Measurements from ENCODE around the gene ISG20L2.

The ISG20L2 gene

DNA sequence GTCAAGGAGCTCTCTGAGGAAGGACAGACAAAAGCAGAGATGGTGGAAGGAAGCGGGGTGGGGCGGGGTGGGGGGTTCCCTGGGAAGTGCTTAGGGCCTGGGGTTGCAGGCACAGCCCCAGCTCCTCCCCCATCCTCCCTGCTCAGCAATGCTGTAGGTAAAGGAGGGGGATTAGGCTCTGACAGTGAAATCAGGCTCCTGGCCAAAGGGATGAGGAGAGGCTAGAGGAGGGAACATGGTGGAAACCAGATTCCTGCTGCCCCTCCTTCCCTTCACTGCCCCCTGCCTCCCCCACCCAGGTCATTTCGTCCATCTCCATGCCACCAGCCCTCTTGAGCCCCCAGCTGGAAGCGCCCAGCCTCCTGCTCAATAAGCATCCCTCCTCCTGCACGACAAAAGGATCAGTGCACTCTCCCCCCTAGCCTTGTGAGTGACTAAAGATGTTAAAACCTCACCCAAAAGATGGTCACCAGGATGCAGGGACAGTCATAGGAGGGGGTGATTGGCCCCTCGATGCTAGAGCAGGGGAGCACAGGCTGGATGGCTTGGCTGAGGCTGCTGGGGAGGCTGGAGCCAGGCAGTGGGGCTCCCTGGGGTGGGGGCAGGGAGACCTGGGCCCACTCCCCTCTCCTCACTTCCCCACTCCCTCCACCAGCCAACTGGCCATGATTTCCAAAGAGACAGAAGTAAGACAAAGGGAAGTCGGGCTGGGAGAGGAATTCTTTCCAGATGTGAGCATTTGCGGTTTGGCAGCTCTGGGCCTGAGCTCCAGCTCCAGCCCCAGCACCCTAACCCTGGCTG lies 20.9 kb downstream of the ISG20L2 start:
- TF ChIP-seq TCF12 (IDR thresholded peaks at IDR 0.05; ENCODE audit: low read depth), result no peak
- no peak for TF ChIP-seq EGR1 (IDR thresholded peaks at IDR 0.05)
- no peak for TF ChIP-seq CREB1 (IDR thresholded peaks at IDR 0.05; ENCODE audit: low read depth)
- TF ChIP-seq TEAD4 (IDR thresholded peaks at IDR 0.05), result no peak
- TF ChIP-seq ZBTB7A (IDR thresholded peaks at IDR 0.05; ENCODE audit: low read depth), result no peak
- TF ChIP-seq, protein P1, sequence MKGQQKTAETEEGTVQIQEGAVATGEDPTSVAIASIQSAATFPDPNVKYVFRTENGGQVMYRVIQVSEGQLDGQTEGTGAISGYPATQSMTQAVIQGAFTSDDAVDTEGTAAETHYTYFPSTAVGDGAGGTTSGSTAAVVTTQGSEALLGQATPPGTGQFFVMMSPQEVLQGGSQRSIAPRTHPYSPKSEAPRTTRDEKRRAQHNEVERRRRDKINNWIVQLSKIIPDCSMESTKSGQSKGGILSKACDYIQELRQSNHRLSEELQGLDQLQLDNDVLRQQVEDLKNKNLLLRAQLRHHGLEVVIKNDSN (IDR thresholded peaks at IDR 0.05), result no peak
- TF ChIP-seq, protein P2, sequence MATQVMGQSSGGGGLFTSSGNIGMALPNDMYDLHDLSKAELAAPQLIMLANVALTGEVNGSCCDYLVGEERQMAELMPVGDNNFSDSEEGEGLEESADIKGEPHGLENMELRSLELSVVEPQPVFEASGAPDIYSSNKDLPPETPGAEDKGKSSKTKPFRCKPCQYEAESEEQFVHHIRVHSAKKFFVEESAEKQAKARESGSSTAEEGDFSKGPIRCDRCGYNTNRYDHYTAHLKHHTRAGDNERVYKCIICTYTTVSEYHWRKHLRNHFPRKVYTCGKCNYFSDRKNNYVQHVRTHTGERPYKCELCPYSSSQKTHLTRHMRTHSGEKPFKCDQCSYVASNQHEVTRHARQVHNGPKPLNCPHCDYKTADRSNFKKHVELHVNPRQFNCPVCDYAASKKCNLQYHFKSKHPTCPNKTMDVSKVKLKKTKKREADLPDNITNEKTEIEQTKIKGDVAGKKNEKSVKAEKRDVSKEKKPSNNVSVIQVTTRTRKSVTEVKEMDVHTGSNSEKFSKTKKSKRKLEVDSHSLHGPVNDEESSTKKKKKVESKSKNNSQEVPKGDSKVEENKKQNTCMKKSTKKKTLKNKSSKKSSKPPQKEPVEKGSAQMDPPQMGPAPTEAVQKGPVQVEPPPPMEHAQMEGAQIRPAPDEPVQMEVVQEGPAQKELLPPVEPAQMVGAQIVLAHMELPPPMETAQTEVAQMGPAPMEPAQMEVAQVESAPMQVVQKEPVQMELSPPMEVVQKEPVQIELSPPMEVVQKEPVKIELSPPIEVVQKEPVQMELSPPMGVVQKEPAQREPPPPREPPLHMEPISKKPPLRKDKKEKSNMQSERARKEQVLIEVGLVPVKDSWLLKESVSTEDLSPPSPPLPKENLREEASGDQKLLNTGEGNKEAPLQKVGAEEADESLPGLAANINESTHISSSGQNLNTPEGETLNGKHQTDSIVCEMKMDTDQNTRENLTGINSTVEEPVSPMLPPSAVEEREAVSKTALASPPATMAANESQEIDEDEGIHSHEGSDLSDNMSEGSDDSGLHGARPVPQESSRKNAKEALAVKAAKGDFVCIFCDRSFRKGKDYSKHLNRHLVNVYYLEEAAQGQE (IDR thresholded peaks at IDR 0.05; ENCODE audit: low read depth), result no peak
- TF ChIP-seq, protein P3, sequence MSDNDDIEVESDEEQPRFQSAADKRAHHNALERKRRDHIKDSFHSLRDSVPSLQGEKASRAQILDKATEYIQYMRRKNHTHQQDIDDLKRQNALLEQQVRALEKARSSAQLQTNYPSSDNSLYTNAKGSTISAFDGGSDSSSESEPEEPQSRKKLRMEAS (IDR thresholded peaks at IDR 0.05), result no peak
- no peak for TF ChIP-seq TAF1 (IDR thresholded peaks at IDR 0.05; ENCODE audit: low read depth)
- no peak for TF ChIP-seq NFIC (IDR thresholded peaks at IDR 0.05)
- TF ChIP-seq CEBPB (IDR thresholded peaks at IDR 0.05), result no peak

DNA sequence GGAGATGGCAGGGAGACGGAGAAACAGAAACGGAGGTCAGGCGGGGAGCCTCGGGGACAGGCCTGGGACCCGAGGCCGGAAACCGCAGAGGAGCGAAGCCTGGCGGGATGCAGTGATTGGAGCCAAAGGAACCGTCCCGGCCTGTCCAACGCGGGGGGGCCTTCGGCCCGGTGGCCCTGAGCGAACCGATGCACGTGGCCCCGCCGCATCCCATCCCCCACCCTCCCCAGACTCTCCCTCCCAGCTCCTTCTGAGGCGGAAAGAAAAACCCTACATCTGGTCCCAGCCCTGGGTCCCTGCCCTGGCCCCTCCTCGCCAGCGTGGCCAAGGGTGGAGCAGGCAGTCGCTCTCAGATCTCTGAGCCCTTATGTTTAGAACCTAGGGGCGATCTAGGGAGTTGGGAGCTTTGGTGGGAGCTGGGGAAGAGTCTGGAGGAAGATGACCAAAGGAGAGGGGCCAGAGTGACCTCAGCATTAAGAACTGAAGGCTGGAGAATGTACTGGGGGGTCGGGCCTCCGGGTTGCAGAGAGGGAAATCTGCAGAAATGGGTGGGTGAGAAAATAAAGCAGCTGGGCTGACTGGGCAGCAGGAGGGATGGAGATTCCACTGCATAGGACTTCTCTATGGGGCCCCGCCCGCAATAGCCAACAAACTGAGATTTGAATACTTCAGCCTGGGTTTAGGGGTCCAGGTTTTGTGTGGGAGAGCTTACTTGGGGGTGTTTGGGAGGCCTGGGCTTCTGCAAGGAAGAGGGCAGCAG lies 21.7 kb downstream of the ISG20L2 start:
- no peak for TF ChIP-seq YY1 (IDR thresholded peaks at IDR 0.05; ENCODE audit: low read depth)
- TF ChIP-seq EP300 (IDR thresholded peaks at IDR 0.05; ENCODE audit: borderline replicate concordance), result no peak
- no peak for TF ChIP-seq CREB1 (IDR thresholded peaks at IDR 0.05; ENCODE audit: low read depth)
- no peak for TF ChIP-seq FOXM1 (IDR thresholded peaks at IDR 0.05; ENCODE audit: borderline replicate concordance, low read depth)
- TF ChIP-seq ZBTB7A (IDR thresholded peaks at IDR 0.05; ENCODE audit: low read depth), result no peak
- TF ChIP-seq CEBPB (IDR thresholded peaks at IDR 0.05), result no peak
- no peak for TF ChIP-seq EGR1 (IDR thresholded peaks at IDR 0.05)

DNA sequence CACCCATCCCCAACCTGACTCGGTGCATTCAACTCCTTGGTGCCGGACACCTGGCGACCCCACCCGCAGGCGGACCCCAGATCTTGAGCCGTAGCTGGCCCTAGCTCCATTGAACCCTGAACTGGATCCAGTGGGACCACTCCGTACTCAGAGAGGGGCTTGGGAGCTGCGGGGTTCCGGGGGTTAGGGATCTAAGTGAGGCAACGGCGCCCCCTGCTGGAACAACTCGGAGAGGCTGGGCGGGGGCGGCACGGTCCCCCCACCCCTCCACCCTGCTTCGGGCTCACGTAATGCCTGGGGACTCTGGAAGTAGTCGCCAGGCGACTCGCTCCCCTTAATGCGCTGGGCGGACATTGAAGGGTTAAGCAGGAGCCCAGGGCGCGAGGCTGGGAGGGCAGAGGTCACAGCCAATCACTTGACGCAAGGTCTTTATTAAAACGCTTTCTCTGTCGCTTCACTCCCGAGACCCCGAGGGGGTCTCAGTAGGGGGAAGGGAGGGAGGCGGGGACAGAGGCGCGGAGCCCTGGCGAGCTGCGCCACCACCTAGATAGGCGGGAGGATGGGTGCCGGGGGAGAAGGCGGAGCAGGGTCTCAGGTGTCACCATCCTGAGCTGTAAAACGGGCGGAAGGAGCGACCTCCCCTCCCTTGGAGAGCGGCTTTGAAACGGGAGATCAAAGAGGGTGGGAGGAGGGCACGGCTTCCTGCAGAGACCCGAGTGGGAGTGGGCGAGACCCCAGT lies 22.5 kb downstream of the ISG20L2 start:
- TF ChIP-seq CREB1 (IDR thresholded peaks at IDR 0.05; ENCODE audit: low read depth) (0 out of 2 replicates have a peak, but pooled peaks have one; percentile 13), RAD21 (IDR thresholded peaks at IDR 0.05; ENCODE audit: low read depth) (peak; percentile 78), TEAD4 (IDR thresholded peaks at IDR 0.05) (no peak), YY1 (IDR thresholded peaks at IDR 0.05; ENCODE audit: low read depth) (0 out of 2 replicates have a peak, but pooled peaks have one; percentile 26), TCF12 (IDR thresholded peaks at IDR 0.05; ENCODE audit: low read depth) (0 out of 2 replicates have a peak, but pooled peaks have one; percentile 43), EP300 (IDR thresholded peaks at IDR 0.05; ENCODE audit: borderline replicate concordance) (no peak), EGR1 (IDR thresholded peaks at IDR 0.05) (peak; percentile 95), ZBTB7A (IDR thresholded peaks at IDR 0.05; ENCODE audit: low read depth) (peak; percentile 98)
- TF ChIP-seq, protein P3 (IDR thresholded peaks at IDR 0.05), result peak; percentile 57
- TF ChIP-seq, protein P2 (IDR thresholded peaks at IDR 0.05; ENCODE audit: low read depth), result no peak

DNA sequence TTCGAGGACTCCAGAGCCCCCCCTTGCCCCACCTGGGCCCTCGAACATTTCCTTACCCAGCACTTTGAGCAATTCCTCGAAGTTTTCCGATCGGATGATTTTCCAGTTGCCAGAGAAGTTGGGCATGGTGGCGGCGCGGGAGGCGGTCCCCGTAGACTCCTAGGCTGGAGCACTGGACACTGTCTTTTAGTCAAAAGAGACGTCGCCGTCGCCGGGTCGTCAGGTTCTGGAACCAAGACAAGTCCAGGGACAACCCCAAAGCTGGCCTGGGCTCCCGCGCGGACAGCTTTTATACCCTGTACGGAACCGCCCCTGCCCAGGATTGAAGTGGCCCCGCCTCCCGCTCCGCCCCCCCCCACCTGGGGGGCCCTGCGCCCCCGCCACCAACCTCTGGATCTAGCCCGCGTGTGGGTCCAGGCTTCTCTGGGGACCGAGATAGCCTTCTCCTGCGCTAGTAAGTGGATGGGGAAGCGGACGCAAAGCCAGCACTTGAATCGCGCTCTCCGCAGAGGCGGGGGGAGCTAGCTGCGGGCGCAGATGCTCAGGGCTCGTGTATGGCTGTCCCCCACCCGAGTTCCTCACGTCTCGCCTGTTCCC lies 23.1 kb downstream of the ISG20L2 start, which contains the start of gene CRABP2:
Gene CRABP2, minus strand, starts transcription at position 263 of the 597 bp plus-strand sequence. Its CDS starts 137 bp downstream, at position 126.
- TF ChIP-seq TAF1 (IDR thresholded peaks at IDR 0.05; ENCODE audit: low read depth), result no peak
- TF ChIP-seq, protein P2 (IDR thresholded peaks at IDR 0.05; ENCODE audit: low read depth), result no peak
- TF ChIP-seq NFIC (IDR thresholded peaks at IDR 0.05), result no peak
- no peak for TF ChIP-seq TCF12 (IDR thresholded peaks at IDR 0.05; ENCODE audit: low read depth)
- TF ChIP-seq EP300 (IDR thresholded peaks at IDR 0.05; ENCODE audit: borderline replicate concordance), result no peak
- TF ChIP-seq YY1 (IDR thresholded peaks at IDR 0.05; ENCODE audit: low read depth), result 0 out of 2 replicates have a peak, but pooled peaks have one; percentile 8
- TF ChIP-seq, protein P3 (IDR thresholded peaks at IDR 0.05), result peak; percentile 9; the same call in 1 of the 2 replicates
- TF ChIP-seq, protein P1 (IDR thresholded peaks at IDR 0.05), result no peak
- TF ChIP-seq CREB1 (IDR thresholded peaks at IDR 0.05; ENCODE audit: low read depth), result no peak

All from Ishikawa (cell line).